H9 (cell line): ENCODE measurements around the gene TRIO. TPM values are rescaled to one million over a fixed set of nuclear protein-coding genes. Genes with fewer than 3 reads are reported as not detected.

ENCODE experiments used
- DNase-seq: peaks from one replicate; pipeline ENCODE4 v3.0.0-alpha.2; 2017
- H2AFZ ChIP-seq: one replicate; pipeline ENCODE4 v1.6.1; 2013; ENCODE audit warnings: mild to moderate bottlenecking, low read length, control low read depth, moderate library complexity
- H2AK5ac ChIP-seq: 2 replicates; pipeline ENCODE4 v1.6.1; 2013; ENCODE audit warnings: low read length, control low read depth, mixed read lengths; ENCODE audit not compliant: insufficient read length
- H2BK120ac ChIP-seq: one replicate; pipeline ENCODE4 v1.6.1; 2013; ENCODE audit warnings: low read depth, mild to moderate bottlenecking, low read length, control low read depth, inconsistent platforms; ENCODE audit not compliant: poor library complexity, severe bottlenecking
- H2BK12ac ChIP-seq: 2 replicates; pipeline ENCODE4 v1.6.1; 2013; ENCODE audit warnings: low read length, control low read depth, mixed read lengths, low read depth; ENCODE audit not compliant: insufficient read length
- H2BK15ac ChIP-seq: 2 replicates; pipeline ENCODE4 v1.6.1; 2013; ENCODE audit warnings: low read depth, low read length, control low read depth
- H2BK20ac ChIP-seq: one replicate; pipeline ENCODE4 v1.6.1; 2013; ENCODE audit warnings: low read depth, mild to moderate bottlenecking, low read length, control low read depth, inconsistent platforms; ENCODE audit not compliant: poor library complexity, severe bottlenecking
- H2BK5ac ChIP-seq: 2 replicates; pipeline ENCODE4 v1.6.1; 2013; ENCODE audit warnings: low read length, control low read depth, mixed read lengths; ENCODE audit not compliant: insufficient read length
- H3K14ac ChIP-seq: 2 replicates; pipeline ENCODE4 v1.6.1; 2013; ENCODE audit warnings: low read length, control low read depth; ENCODE audit not compliant: insufficient read depth
- H3K18ac ChIP-seq: 2 replicates; pipeline ENCODE4 v1.6.1; 2013; ENCODE audit warnings: low read depth, mild to moderate bottlenecking, mixed read lengths, low read length, control low read depth; ENCODE audit not compliant: insufficient read length
- H3K23ac ChIP-seq: 2 replicates; pipeline ENCODE4 v1.6.1; 2013; ENCODE audit warnings: low read length, control low read depth, mixed read lengths, low read depth; ENCODE audit not compliant: insufficient read length
- H3K23me2 ChIP-seq: 2 replicates; pipeline ENCODE4 v1.6.1; 2013; ENCODE audit warnings: low read depth, mild to moderate bottlenecking, mixed read lengths, low read length, control low read depth; ENCODE audit not compliant: insufficient read length, poor library complexity, severe bottlenecking
- H3K27ac ChIP-seq: 2 replicates; pipeline ENCODE4 v1.5.1; 2013; ENCODE audit warnings: low read length, control low read depth, mixed read lengths, low read depth; ENCODE audit not compliant: insufficient read length
- H3K27me3 ChIP-seq: 2 replicates; pipeline ENCODE4 v1.6.1; 2013; ENCODE audit warnings: low read length, control low read depth, inconsistent platforms; ENCODE audit not compliant: insufficient read depth
- H3K4ac ChIP-seq: 2 replicates; pipeline ENCODE4 v1.6.1; 2013; ENCODE audit warnings: low read depth, mild to moderate bottlenecking, control low read depth, inconsistent platforms, low read length, moderate library complexity
- H3K4me1 ChIP-seq: 2 replicates; pipeline ENCODE4 v1.6.1; 2013; ENCODE audit warnings: low read length, control low read depth, inconsistent platforms; ENCODE audit not compliant: insufficient read depth
- H3K4me2 ChIP-seq: 2 replicates; pipeline ENCODE4 v1.6.1; 2013; ENCODE audit warnings: low read length, control low read depth, mixed read lengths; ENCODE audit not compliant: insufficient read length, insufficient read depth
- H3K56ac ChIP-seq: 2 replicates; pipeline ENCODE4 v1.6.1; 2013; ENCODE audit warnings: low read depth, mild to moderate bottlenecking, mixed read lengths, low read length, control low read depth; ENCODE audit not compliant: insufficient read length
- H3K79me1 ChIP-seq: 2 replicates; pipeline ENCODE4 v1.6.1; 2013; ENCODE audit warnings: low read depth, mild to moderate bottlenecking, moderate library complexity, low read length, control low read depth, inconsistent platforms; ENCODE audit not compliant: insufficient read depth, poor library complexity, severe bottlenecking
- H3K79me2 ChIP-seq: 2 replicates; pipeline ENCODE4 v1.6.1; 2013; ENCODE audit warnings: low read length, control low read depth, inconsistent platforms; ENCODE audit not compliant: insufficient read depth
- H3K9ac ChIP-seq: 2 replicates; pipeline ENCODE4 v1.6.1; 2013; ENCODE audit warnings: low read length, control low read depth, mixed read lengths; ENCODE audit not compliant: insufficient read length; ENCODE audit errors: extremely low read depth
- H3K9me3 ChIP-seq: one replicate; pipeline ENCODE4 v1.6.1; 2013; ENCODE audit warnings: low read depth, low read length, inconsistent platforms; ENCODE audit not compliant: control insufficient read depth
- H3T11ph ChIP-seq: one replicate; pipeline ENCODE4 v1.6.1; 2013; ENCODE audit warnings: mild to moderate bottlenecking, low read length, control low read depth, inconsistent platforms
- H4K20me1 ChIP-seq: one replicate; pipeline ENCODE4 v1.6.1; 2013; ENCODE audit not compliant: control insufficient read depth, insufficient read length, insufficient read depth
- H4K5ac ChIP-seq: 2 replicates; pipeline ENCODE4 v1.6.1; 2013; ENCODE audit warnings: low read depth, mild to moderate bottlenecking, mixed read lengths, low read length, control low read depth; ENCODE audit not compliant: insufficient read length
- H4K8ac ChIP-seq: replicated peaks from 2 replicates; pipeline ENCODE4 v1.6.1; 2013; ENCODE audit warnings: low read length, control low read depth, mixed read lengths, low read depth; ENCODE audit not compliant: insufficient read length
- H4K91ac ChIP-seq: 2 replicates; pipeline ENCODE4 v1.6.1; 2013; ENCODE audit warnings: low read depth, mild to moderate bottlenecking, moderate library complexity, mixed read lengths, low read length, control low read depth; ENCODE audit not compliant: insufficient read length
- H3K27ac Mint-ChIP-seq, 3 experiments: 2 replicates in 2 of 3; 3 replicates in 1 of 3; pipeline ENCODE4 v1.8.0; 2020 to 2021; ENCODE audit warnings: mixed read lengths in 3 of 3, mild to moderate bottlenecking in 1 of 3, moderate library complexity in 1 of 3
- H3K27me3 Mint-ChIP-seq: 2 replicates; pipeline ENCODE4 v1.8.0; 2021; ENCODE audit warnings: low read depth, mild to moderate bottlenecking, moderate library complexity, mixed read lengths
- H3K36me3 Mint-ChIP-seq, 3 experiments: 2 replicates in 2 of 3; 3 replicates in 1 of 3; pipeline ENCODE4 v1.8.0; 2020 to 2021; ENCODE audit warnings: low read depth in 3 of 3, mixed read lengths in 3 of 3; ENCODE audit not compliant: insufficient read depth in 1 of 3
- H3K4me1 Mint-ChIP-seq, 2 experiments: 2 replicates each; pipeline ENCODE4 v1.8.0; 2020; ENCODE audit warnings: mixed read lengths in 2 of 2
- H3K4me3 Mint-ChIP-seq, 2 experiments: 2 replicates in 1 of 2; 3 replicates in 1 of 2; pipeline ENCODE4 v1.8.0; 2020 to 2021; ENCODE audit warnings: mild to moderate bottlenecking in 2 of 2, mixed read lengths in 2 of 2, moderate library complexity in 1 of 2
- H3K9me3 Mint-ChIP-seq, 2 experiments: 2 replicates in 1 of 2; 3 replicates in 1 of 2; pipeline ENCODE4 v1.8.0; 2020; ENCODE audit warnings: mild to moderate bottlenecking in 2 of 2, mixed read lengths in 2 of 2, moderate library complexity in 1 of 2
- WGBS: extraction: QIAGEN DNeasy Blood & Tissue Kit; methylation state at CpG from one replicate; pipeline ENCODE4 v1.1.7; 2013; ENCODE audit warnings: missing lambda C conversion rate, low lambda C conversion rate, mixed read lengths; ENCODE audit not compliant: insufficient read length; ENCODE audit errors: extremely low coverage; 5-methylcytosine and 5-hydroxymethylcytosine counted together
- total RNA-seq: library from RNA; stranded (reverse); gene quantifications from 2 replicates; pipeline ENCODE4 v1.2.1, GENCODE V29; 2021
- TF ChIP-seq, protein P1 (sequence below): fragments of 200-600 bp; sonication (generic); conservative IDR thresholded peaks from 3 replicates; pipeline ENCODE4 v1.8.0; 2021; ENCODE audit warnings: antibody characterized with exemption, mild to moderate bottlenecking

Gene TRIO
- total RNA-seq, 1 experiment from 2014 or later = 87.8 TPM

DNA sequence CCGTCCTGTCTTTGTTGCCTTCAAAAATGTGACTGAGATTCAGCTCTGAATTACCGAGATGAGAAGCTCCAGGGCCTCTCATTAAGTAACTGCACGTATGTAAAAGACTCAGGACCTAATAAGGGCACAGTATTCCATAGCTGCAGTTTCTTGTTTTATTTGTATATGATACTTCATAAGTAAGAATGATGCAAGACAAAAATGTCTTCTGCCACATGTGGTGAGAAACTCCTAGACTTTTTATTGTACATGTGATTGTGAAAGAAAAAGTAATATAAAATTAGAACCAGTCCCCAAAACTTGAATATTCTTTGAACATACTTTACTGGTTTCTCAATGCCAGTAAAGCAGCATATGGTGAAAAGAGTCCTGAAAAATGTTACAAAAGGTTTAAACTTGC, 328.4 kb downstream of the TRIO start:
- Histone ChIP-seq H3T11ph (no peak overlapping the region), H2BK15ac (no peak overlapping the region), H2AFZ (no peak overlapping the region), H3K18ac (no peak overlapping the region), H3K9me3 (no peaks in the 10 kb centered on the region), H3K4ac (no peak overlapping the region), H3K27ac (no peak overlapping the region), H2BK12ac (no peak overlapping the region), H3K9ac (no peak overlapping the region), H4K8ac (no peak overlapping the region), H3K4me2 (no peak overlapping the region), H3K23me2 (no peaks in the 10 kb centered on the region), H3K23ac (no peak overlapping the region), H4K20me1 (no peaks in the 10 kb centered on the region), H4K91ac (no peak overlapping the region), H3K79me2 (no peaks in the 10 kb centered on the region), H2BK120ac (no peak overlapping the region), H2BK20ac (no peak overlapping the region), H4K5ac (no peak overlapping the region), H2AK5ac (no peak overlapping the region), H3K79me1 (no peaks in the 10 kb centered on the region), H2BK5ac (no peak overlapping the region), H3K14ac (no peak overlapping the region), H3K4me1 (no peaks in the 10 kb centered on the region), H3K27me3 (no peaks in the 10 kb centered on the region), H3K56ac (no peak overlapping the region)
- no peak for DNase-seq
- Mint-ChIP-seq H3K4me1 (no peaks in the 10 kb centered on the region), H3K27me3 (no peaks in the 10 kb centered on the region), H3K9me3 (no peaks in the 10 kb centered on the region), H3K4me3 (no peak overlapping the region), H3K36me3 (peaks cover 9 to 40% (median 29%) of the 10 kb centered on the region in 3 experiments; a peak in 5 of 7 replicates), H3K27ac (no peak overlapping the region)
- TF ChIP-seq, protein P1, sequence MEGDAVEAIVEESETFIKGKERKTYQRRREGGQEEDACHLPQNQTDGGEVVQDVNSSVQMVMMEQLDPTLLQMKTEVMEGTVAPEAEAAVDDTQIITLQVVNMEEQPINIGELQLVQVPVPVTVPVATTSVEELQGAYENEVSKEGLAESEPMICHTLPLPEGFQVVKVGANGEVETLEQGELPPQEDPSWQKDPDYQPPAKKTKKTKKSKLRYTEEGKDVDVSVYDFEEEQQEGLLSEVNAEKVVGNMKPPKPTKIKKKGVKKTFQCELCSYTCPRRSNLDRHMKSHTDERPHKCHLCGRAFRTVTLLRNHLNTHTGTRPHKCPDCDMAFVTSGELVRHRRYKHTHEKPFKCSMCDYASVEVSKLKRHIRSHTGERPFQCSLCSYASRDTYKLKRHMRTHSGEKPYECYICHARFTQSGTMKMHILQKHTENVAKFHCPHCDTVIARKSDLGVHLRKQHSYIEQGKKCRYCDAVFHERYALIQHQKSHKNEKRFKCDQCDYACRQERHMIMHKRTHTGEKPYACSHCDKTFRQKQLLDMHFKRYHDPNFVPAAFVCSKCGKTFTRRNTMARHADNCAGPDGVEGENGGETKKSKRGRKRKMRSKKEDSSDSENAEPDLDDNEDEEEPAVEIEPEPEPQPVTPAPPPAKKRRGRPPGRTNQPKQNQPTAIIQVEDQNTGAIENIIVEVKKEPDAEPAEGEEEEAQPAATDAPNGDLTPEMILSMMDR = no peak
- WGBS = no CpG with 5 or more reads among the region's 3 CpGs
